HL-60/S4 (cell line): ENCODE results near the gene SAP30L.

Experiments
- in situ Hi-C: fragments of 300-500 bp; cut with MboI; formaldehyde crosslinking; loops from 2 replicates; pipeline ENCODE4 v1.14.3; 2022; ENCODE audit warnings: low sequenced_read_pairs

SAP30L gene

DNA sequence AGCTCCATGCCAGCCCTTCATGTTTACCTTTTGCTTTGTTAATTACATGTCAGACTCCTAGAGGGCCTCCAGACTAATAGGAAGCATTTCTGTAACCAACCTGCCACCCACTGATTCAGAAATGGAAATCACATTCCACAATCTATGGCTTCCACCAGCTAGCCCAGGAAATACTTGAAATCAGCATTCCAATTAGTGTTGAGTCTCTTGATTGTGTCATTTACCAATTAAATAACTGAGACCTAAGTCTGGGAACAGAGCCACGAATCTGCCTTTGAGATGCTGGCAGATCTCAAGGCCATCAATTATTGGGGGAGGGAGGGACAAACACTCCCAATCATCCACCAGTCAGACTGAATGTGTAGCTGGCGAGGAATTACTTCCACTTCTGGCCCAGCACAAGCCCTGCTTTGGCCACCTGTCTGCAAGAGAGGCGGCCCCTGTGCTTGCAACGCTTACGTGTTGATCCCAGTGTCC lies 27.4 kb upstream of the SAP30L start:
- in situ Hi-C loops, result no loop called here

DNA sequence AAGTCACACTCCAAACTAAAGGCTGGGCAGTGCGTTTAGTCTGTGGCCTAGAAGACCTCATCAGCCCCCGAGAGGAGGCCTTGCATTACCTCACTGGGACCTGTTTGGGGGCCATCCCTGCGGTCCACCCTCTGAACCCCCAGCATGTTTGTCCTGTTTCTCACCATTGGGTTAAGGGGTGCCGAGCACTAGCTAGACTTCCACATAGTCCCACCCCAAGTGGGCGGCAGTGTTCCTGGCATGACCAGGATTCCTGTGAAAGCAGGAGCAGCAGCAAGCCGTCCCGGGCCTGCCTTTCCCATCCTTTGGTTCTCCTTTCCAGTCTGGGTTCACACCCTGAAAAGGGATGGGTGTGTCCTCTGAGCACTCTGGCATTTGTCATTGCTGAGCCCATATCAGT lies 26.6 kb upstream of the SAP30L start:
- in situ Hi-C loops, result no loop called here

DNA sequence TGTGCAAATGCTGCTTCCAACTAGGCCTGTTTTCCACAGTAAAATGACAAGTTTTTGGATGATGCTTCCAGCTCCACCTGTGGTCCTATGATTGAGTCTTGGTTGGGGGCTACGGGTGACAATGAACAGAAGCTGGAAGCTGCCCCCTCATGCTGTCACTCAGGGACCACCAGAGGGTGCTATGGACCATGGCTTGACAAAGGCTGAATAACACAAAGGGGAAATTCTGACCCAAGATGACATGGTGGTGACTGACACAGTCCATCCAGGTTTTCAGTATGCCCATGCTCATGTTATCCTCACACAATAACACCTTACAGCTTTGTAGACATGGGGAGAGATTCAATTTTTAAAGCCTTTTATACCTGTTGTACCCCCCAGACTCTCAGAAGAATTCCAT lies 23.9 kb upstream of the SAP30L start:
- in situ Hi-C loops, result no loop called here

DNA sequence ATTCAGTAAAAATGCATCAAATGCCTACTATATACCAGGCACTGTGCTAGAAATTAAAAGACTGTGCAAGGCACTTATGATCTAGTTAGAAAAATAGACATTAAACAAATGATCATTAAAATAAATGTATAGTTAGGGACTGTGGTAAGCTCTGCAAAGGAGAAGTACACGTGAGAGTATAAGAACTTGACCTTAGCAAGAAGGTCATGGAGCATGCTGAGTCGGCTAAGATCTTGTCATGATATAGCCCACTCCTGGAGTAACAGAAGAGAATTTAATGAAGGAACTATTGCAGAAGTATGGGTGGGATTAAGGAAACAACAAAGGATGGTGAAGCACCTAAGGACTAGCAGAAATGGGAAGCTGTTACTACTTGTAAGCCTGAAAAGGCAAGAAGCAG lies 23.5 kb upstream of the SAP30L start:
- in situ Hi-C loops, result no loop called here

DNA sequence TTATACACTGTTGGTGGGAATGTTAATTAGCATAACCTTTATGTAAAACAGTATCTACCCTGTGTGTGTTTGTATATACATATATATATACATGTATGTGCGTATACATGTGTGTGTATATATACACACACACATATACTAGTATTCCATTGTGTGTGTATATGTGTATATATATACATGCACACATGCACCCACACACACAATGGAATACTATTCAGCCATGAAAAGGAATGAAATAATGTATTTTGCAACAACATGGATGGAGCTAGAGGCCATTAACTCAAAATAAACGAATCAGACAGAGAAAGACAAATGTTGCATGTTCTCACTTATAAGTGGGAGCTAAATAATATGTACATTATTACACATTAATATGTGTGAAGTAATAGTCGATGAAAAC lies 17.6 kb upstream of the SAP30L start:
- in situ Hi-C loops, result no loop called here

DNA sequence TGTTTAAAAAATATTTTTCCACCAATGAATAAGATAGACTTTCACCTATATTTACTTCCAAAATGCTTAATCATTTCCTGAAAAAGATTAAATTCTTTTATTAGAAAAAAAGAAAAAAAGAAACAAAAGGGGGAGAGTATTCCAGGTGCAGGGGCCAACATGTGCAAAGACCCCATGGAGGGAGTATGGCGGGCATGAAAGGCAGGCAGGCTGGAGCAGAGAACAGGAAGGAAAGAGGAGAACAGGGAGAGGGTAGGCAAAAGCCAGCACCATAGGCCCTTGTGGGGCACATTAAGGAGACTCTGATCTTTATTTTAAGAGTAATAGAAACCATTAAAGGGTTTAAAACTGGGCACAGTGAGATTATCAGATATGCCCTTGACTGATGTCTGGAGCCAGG lies 16.5 kb upstream of the SAP30L start:
- in situ Hi-C loops, result no loop called here

DNA sequence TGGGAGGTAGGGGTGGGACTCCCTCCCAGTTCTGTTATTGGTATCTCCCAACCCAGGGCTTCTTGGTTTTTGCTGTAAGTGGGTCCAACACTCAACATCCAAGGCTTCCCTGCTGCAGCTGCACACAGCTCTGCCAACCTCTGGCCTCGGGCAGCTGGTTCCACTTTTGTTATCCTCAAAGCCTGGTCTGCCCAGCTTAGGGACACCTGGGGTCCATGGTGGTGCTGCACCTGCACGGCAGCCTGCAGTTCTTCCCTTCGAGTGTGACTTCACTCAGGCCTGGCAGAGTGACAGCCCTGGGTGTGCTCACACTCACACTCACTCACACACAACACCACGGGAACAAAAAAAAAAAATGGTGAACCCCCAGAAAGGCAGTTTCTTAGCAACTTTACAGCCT lies 15.3 kb upstream of the SAP30L start:
- in situ Hi-C loops, result no loop called here

DNA sequence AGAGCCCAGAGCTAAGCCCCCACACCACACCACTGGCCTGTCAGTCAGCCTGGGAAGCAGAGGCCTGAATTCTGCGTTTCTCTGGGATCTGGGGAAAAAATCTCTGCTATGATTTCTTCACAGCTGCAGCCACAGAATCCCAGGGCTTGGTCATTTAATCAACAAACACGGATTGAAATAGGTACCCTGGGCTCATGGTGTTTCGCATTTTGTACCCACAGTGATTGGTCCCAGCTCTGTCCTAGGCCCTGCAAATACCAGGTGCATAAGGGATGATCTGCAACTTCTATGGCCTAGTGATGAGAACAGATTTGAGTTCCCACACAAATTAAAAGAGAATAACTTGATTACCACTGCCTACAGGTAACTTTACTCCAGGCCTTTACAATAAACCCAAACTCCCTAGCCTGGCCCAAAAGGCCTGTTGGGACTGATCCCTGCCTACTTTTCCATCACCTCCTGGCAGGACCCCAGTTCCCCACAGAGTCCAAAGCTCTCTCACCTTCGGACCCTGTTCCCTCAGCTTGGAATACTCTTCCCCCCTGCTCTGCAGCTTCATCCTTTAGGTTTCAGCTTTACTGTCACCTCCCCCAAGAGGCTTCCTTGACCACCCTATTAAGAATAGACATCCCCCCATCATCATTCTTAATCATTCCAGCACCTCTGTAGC lies 14.7 kb upstream of the SAP30L start:
- in situ Hi-C loops, result no loop called here

DNA sequence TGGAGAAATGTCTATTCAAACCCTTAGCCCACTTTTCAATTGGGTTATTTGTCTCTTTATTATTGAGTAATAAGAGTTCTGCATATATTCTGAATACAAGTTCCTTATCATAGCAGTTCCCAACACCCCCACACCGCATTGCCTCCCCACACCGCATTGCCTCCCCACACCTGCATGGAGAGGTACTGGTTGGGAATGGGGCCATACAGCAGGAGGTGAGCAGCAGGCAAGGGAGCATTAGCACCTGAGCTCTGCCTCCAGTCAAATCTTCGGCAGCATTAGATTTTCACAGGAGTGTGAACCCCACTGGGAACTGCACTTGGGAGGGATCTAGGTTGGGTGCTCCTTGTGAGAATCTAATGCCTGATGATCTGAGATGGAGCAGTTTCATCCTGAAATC lies 10.6 kb upstream of the SAP30L start:
- in situ Hi-C loops, result no loop called here

DNA sequence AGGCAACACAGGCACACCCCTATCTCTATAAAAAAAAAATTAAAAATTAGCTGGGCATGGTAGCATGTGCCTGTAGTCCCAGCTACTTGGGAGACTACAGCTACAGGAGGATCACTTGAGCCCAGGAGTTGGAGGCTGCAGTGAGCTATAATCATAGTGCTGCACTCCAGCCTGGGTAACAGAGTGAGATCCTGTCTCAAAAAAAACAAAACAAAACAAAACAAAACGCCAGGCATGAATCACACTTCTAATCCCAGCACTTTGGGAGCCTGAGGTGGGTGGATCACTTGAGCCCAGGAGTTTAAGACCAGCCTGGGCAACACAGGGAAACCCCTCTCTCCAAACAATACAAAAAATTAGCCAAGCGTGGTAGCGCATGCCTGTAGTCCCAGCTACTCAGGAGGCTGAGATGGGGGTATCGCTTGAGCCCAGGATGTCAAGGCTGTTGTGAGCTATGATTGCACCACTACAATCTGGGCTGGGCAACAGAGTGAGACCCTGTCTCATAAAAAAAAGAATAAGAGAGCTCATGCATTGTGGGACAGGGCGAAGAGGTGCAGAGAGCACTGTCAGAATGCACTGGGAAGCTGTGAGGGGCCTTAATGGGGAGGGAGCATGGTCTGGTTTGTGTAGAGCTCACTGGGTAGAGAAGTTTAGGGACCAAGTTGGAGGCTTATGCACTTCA lies 8.4 kb upstream of the SAP30L start:
- in situ Hi-C loops, result no loop called here

DNA sequence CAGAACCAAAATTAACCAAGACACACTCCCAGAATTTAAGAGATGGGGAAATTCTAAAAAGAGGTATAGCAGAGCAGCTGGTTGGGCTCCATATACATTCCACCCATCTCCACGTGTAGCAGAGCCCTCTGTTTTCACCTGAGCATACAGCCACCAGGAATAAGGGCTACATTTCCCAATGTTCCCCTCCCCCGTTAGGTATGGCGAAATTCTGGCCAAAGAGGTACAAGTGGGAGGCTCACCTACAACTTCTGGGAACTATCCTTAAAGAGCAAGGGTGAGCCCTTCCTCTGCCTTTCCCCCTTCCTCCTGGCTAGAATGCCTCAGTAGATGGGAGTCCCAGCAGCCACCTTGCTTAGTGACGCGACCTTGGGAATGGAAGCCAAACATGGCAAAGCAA lies 5.3 kb upstream of the SAP30L start:
- in situ Hi-C loops, result no loop called here

DNA sequence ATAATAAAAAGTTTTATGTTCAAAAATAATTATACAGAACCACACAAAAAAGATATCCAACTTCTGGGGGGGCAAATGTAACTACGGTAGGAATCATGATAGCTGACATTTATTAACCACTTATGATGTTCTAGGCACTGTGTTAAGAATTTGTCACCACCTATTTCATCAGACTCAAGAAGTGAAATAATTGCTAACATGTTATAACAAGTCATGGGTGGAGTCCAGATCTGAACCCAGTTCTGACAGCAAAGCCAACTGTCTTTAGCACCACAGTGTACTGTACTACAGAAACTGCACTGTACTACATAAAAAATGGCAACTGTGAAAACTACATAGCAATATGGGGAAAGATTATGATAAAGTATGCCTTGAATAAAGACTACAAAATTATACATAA lies 3.0 kb upstream of the SAP30L start:
- in situ Hi-C loops, result no loop called here

DNA sequence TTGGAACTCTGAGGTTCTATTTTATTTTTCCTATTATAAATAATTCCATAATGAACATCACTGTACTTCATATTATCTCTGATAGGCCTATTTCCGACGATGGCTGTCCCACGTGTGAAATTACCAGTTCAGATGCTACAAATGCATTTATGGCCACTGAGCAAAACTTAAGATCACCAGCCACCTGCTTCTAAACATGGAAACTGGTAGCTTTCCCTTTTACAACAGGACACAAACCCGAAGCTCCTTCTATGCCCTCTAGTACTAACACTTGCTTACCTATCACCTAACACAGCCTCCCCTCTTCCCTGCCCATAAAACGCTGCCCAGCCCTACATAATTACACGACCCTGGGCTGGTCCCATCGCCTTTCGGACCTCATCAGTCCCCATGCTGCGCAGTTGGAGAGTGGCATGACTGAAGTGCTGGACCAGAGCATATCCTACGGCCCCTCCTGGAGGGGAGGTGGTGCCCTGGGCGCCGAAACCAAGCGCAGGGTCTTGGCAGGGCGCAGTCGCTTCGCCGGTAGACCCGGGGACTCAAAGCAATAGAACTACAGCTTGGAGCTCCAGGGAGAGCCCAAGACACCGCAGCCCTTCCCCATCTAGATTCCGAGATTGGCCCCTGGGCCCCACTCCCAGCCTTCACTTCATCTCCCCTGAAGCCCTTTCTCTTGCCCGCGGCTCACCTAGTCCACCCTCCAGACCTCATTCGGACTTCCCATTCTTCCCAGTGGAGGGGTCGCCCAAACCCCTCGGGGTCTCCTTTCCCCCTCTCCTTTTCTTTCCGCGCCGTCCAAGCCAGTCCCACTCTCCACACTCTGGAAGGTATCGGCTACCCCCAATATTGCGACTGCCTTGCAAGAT lies 1.0 kb upstream of the SAP30L start:
- in situ Hi-C loops, result no loop called here

DNA sequence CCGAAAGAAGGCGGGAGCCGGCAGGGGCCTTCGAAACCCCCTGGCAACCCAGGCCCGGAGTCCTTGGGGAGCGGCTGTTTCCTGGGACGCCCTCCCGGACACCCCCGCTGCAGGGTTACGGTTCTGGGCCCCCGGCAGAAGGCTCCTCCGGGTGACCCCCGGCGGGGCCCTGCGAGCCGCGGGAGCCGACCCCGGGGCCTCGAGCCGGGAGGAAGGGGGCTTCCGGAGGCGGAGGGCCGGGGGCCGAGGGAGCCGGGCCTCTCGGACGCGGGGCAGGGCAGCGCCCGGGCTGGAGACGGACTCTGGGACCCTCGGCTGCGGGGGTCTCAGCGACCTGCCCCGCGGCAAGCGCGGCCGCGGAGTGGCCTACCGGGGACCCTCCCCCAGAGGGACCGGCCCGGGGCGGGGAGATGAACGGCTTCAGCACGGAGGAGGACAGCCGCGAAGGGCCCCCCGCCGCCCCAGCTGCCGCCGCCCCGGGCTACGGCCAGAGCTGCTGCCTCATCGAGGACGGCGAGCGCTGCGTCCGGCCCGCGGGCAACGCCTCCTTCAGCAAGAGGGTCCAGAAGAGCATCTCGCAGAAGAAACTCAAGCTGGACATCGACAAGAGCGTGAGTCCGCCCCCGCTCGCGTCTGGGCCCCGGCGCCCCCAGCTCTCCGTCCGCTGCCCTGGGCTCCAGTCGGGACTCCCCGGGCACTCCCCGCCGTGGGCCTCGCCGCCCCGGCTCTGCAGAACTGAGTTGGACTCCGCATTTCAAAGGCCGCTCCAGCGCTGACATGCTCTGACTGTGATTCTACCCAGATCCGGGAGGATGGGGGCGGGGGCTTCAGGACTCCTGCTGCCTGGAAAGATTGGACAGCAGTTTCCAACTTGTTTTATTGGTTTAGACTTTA lies 645 bp downstream of the SAP30L start:
- in situ Hi-C loops, result no loop called here

DNA sequence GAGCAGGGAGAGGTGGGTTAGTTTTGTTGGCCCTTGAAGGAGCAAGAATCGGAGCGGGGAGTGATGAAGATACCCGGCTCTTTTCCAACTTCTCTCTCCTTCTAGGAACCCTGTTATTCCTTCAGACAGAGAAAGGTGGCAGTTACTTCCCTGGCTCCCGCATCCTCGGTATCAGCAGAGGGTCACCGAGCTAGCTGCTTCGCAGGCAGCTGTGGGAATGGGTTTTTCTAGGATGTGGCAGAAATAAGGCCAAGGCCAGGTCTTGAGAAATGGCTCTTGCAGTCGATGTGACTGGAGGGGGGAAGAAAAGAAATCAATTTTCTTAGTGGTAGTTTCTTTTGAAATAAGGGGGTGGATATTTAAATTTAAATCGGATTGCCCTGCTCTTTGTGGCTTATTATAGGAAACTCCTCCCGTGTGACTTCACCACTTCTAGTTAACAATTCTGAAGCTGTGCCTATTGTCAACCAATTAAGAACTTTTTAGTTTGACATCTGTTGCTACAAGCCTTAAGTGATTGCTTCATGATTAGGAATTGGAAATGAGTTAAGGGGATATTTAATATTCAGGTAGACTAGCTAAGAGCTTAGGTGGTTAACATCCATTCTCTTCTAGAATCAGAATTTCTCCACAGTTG lies 1.4 kb downstream of the SAP30L start:
- in situ Hi-C loops, result no loop called here

DNA sequence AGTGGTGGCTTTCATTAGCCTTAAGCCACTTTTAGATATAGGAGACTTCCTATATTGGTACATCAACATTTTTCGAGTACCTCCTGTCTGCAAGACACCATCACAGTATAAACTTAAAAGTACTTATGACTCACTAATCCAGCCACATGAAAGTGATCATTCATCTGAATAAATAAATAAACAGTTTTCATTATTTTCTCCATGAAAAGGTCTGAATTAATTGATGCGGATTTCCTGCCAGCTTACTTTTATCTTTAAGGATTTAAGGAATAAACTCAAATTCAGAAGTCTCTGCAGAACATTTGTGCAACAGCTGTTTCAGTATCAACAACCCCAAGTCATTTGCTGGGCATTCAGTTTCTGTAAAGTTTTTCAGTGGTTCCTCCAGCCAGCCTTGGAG lies 4.0 kb downstream of the SAP30L start:
- in situ Hi-C loops, result no loop called here

DNA sequence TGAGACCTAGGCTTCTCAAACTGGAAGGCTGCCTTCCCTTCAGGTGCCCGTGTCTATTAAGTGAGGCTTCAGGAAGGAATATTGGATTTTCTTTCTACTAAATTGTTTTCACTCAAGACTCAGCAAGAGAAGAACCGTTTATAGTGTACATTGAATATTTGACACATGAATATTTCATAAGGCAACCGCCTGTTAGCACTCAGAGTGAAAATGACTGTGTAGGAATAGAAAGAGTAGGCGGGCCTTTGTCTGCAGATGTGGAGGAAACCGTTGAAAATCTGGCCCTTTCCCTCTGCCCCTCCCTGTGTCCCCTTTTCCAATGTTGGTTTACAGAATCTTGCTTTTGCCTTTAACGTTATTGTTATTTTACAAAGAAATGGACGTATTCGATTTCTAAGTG lies 6.2 kb downstream of the SAP30L start:
- in situ Hi-C loops, result no loop called here

DNA sequence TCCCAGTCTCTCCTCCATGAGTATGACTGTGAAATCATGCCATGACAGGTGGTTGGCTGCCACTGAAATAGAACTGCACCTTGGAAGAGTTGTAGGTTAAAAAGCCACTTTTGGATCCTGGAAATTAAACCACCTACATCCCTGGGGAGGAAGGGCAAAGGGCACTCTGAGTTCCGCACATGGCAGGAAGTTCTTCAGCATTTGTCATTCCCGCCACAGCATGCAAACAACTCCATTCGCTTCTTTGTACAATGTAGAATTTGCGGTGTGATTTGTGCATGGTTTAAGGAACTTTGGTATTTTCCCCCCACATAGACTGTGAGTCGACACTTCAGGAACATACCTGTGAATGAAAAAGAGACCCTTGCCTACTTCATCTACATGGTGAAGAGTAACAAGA lies 9.8 kb downstream of the SAP30L start:
- in situ Hi-C loops, result no loop called here

DNA sequence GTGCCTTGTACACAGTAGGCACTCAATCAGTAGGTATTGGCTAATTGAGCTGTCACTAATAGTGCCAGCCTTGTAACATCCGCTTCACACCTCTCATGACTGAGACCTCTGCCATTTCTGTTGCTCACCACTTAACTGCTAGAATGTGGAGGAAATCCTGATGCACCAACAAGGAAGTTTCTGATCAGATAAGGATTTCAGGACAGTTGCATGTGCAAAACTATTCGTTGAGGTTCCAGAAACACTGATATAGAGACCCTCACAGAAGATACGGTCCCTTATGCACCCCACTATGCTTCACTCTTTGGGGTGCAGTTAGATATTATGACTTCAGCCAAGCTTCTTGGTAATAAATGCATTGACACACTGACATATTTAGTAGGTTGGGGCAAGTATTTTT lies 10.7 kb downstream of the SAP30L start:
- in situ Hi-C loops, result no loop called here

DNA sequence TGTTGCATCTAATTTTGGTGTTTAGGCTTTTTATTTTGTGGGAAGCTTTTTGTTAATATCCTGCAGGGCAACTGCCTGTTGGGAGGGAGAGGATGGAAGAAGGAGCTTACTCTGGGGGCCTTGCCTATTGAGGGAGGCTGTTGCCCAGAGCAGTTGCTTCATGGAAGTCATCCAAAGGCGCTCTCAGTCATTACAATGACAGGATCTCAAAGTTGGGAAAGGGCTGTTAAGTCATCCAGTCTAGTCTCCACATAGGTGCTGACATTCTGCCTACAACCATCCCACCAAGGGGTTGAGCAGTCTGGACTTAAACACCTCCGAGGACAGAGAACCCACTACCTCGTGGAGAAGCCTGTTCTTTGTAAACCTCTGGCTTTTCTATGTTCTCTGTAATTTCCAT lies 13.2 kb downstream of the SAP30L start:
- in situ Hi-C loops, result no loop called here
